DND-41 (cell line): ENCODE data around the gene IL11RA.

ENCODE experiments used
- CTCF ChIP-seq: IDR thresholded peaks from 2 replicates; pipeline ENCODE4 v1.5.1; 2012; ENCODE audit warnings: borderline replicate concordance, low read length, moderate library complexity, mild to moderate bottlenecking; ENCODE audit not compliant: poor library complexity, severe bottlenecking; ENCODE audit errors: extremely low read depth
- EZH2 ChIP-seq: IDR thresholded peaks from 3 replicates; pipeline ENCODE4 v1.6.1; 2012; ENCODE audit warnings: borderline replicate concordance, low read depth, mild to moderate bottlenecking, moderate library complexity, low read length, inconsistent platforms; ENCODE audit not compliant: severe bottlenecking

- peak; percentile 95 for TF ChIP-seq CTCF
- no peak for TF ChIP-seq EZH2
These were observed 48.3 kb upstream of the IL11RA start for GRCh38 chr9:34603610-34604231.
